ELF-1 (cell line): ENCODE measurements around the gene ALK.
"Not testable (repeated sequence)": the region's sequence is repeated elsewhere in the genome, so short reads cannot be mapped to it uniquely, and the experiment has no call there.

Source experiments
- DNase-seq: peaks from one replicate; pipeline ENCODE4 v3.0.0-alpha.2; 2016; ENCODE audit warnings: low read depth, low spot score

Gene ALK

DNA sequence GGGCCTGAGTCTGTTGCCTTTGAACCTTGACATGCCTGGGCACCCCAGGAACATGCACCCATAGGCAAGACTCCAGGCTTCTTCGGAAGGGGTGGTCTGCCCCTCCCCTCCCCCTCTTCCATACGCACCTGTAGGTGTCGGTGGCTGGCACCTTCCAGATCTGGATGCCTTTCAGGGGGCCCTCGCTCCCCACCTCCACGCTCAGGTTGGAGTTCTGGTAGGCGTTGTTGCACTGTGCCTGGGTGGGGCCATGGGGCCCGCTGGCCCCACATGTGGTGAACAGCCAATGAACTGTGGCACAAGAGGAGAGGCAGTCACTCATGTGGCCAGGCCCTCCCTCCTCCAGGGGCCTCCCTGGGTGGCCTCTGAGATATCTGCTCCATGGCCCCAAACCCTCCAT is 670.4 kb downstream of the ALK start:
- DNase-seq = no peak

DNA sequence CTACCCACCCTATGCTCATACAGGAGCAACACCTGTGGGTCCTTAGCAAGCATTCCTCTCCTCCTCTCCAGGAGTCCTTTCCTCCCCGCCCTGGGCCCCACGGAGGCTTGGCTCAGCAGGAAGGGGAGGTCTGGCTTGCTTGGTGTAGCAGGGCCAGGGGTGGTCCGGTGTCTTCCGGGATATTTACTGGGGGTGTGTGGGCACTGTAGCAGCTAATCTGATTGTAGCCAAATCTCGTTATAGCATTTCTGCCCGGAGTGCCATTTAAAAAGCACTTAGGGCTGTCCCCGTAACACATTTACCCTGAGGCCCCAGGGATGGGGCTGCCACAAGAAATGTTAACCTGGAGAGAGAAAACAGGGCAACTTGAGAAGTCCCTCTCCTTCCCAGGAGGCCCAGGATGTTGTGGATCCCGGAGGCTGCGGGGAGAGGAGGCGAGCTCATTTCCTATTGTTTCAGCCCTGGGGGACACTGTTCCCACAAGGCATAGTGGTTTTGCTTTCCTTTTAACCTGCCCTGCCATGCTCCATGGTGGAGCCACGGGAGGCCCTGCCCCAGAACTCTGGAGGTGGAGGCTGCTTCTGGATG is 671.6 kb downstream of the ALK start:
- DNase-seq = no peak

DNA sequence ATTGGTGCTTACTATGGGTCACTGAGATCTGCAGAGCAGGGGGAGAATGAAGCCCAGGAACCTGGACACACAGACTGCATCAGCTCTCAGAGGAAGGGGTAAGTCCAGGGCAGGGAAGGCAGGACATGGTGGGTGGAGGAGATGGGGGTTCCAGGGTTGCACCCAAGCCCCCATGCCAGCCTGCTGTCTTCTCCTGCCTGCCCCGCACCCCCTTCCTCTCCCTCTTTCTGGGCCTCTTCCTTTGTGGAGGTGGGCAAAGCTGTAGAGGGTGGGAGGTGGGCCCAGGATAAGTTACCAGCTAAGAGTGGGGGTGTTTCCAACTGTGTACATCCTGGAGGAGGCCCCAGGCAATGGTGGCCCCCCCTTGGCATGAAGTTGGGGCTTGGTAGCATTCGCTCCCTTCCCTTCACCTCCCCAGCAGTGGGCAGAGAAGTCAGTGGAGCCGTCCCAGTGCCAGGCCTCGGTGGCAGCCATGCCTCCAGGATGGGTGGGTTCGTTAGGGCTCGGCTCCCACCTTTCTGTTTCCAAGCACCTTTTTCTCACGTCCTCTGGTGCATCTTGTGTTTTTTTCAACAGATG is 674.0 kb downstream of the ALK start:
- no peak for DNase-seq

- no peak for DNase-seq
Observed at GRCh38 chr2:29246383-29247300, 674.7 kb downstream of the ALK start.

- no peak for DNase-seq
Observed at GRCh38 chr2:29245742-29246382, 675.5 kb downstream of the ALK start.

DNA sequence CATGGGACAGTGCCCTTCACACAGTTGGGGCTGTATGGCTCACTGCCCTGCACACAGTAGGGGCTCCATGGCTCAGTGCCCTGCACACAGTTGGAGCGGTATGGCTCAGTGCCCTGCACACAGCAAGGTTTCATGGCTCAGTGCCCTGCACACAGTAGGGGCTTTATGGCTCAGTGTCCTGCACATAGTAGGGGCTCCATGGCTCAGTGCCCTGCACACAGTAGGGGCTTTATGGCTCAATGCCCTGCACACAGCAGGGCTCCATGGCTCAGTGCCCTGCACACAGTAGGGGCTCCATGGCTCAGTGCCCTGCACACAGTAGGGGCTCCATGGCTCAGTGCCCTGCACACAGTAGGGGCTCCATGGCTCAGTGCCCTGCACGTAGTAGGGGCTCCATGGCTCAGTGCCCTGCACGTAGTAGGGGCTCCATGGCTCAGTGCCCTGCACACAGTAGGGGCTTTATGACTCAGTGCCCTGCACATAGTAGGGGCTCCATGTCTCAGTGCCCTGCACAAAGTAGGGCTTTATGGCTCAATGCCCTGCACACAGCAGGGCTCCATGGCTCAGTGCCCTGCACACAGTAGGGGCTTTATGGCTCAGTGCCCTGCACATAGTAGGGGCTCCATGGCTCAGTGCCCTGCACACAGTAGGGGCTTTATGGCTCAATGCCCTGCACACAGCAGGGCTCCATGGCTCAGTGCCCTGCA is 676.2 kb downstream of the ALK start:
- not testable (repeated sequence) for DNase-seq

- no peak for DNase-seq
Observed at GRCh38 chr2:29242621-29243375, 678.6 kb downstream of the ALK start.

DNA sequence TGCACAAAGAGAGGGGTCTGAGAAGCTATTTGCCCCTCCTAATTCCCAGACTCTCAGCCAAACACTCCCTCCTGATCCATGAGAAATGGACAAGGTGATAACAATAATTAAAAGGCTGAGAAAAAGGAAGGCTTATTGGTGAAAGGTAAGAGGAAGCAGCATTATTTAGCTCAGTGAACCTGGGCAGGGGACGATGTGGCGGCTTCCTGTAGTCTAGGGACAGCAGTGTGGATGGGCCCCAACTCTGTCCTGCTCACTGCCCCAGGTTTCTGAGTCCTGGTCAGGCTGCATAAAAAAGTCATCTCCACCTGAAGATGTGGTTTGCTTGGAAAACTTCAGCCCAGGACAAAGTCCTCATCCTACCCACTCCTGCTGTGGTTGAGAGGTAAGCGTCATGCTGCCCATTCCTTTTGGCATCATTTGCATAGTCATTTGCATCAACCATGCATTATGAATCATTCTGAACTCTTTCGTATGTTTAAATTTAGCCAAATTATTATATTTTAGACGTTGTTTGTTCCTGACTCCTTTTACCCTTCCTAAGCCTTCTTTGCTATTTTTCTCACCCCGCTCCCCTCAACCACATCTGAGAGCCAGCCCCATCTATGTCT is 679.3 kb downstream of the ALK start:
- no peak for DNase-seq

DNA sequence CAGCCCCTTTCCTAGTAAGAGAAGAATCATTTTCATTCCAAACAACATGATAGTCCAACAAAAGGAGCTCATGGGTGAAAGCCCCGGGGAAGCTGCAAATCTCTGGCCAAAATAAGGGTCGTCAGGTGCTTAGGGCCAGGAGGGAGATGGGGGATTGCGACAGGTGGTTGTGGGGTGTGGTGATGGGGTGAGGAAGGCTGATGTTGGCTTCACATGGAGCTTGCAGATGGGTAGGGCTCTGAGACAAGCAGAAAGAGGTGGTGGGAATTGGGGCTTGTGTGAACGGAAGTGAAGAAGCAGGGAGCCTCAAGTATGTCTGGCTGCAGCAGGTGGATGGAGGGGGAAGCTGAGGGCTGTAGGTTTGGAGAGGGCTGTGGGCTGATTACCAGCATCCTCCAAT is 680.0 kb downstream of the ALK start:
- DNase-seq = no peak

GRCh38 chr2:29240601-29241000 is 680.8 kb downstream of the ALK start:
- no peak for DNase-seq

- DNase-seq = peak; percentile 27
Observed at GRCh38 chr2:29239209-29239960, 682.0 kb downstream of the ALK start.

DNA sequence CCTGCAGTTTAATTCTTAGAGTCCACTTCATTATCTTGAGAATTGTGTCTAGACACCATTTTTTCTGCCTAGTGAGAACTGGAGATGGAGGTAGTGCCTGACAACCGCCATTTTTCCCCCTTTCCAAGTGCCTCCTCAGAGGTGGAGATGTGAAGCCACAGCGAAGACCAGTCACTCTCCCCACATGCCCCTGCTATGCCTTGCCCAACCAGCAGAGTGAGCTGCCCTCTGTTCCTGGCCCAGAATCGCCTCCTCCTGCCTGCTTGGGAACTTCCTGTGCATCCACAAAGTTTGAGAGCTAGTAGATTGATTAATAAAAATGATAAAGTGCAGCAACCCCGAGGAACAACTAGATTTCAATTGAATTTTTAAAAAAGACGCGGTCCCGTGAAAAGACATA is 682.9 kb downstream of the ALK start:
- peak; percentile 68 for DNase-seq

- DNase-seq = no peak
Observed at GRCh38 chr2:29236074-29236473, 685.3 kb downstream of the ALK start.

GRCh38 chr2:29235411-29235810 is 686.0 kb downstream of the ALK start:
- DNase-seq = peak; percentile 21

DNA sequence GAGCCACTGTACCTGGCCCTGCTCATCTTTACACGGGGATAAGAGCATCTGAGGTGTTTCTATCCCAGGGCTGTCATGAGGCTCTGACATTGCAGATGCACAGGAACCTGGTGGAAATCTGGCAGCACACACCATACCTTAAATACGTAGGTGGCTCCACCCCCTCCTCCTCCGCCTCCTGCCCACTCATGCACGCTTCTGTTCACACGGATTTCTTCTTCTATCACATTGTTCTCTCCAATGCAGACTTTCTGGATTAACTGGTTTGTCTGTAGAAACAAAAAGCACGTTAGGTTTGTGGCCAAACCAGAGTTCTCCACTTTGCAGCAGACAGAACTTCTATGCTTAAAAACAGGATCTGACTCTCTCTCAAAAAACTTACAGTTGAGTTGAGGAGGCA is 688.0 kb downstream of the ALK start:
- DNase-seq = peak; percentile 51

GRCh38 chr2:29232041-29232440 is 689.3 kb downstream of the ALK start:
- DNase-seq = no peak

- no peak for DNase-seq
Observed at GRCh38 chr2:29229640-29230039, 691.7 kb downstream of the ALK start.

- DNase-seq = no peak
Observed at GRCh38 chr2:29228947-29229346, 692.4 kb downstream of the ALK start.

DNA sequence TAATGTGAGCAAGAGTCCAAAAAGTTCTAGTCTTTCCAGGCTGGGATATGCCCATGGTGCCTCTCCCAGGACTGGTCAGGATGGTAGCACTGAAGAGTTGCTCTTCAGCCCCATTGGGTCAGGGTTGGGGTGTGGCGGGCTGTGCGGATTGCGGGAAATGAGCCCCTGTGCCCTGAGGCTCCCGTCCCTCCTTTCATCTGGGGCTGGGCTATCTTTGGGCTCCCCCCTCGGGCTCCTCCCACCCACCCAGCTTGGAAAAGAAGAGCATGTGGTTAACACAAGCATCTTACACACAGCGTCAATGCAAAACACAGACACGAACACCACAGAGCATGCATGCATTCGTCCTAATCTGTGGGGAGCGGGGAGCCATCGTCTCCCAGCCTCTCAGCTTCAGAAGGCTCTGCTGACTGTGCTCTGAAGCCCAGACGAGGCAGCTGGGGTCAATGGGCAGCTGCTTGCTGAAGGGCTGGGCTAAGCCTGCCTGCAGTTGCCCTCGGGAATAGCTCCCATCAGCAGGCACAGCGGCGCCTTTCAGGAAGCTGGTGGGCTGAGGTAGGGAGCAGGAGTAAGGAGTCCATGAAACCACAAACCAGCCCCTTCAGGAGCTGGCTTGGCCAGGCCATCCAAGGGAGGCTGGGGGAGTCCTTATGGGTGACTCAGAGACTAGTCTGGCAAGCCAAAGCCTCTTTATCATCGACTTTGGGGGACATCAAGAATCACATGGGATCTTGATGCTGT is 693.3 kb downstream of the ALK start:
- DNase-seq = peak; percentile 22
